ENCODE results near the gene CCIN. TPM values are rescaled to one million over a fixed set of nuclear protein-coding genes. Genes with fewer than 3 reads are reported as not detected.

CCIN gene
- polyA plus RNA-seq, 1 of the 3 experiments (the other 2 are of a cell fraction): 0.54 TPM

- TF ChIP-seq MXI1 (IDR thresholded peaks at IDR 0.05; ENCODE audit: low read depth, low read length) (no peak), IRF3 (IDR thresholded peaks at IDR 0.05; ENCODE audit: low read depth, low read length) (no peak), REST (IDR thresholded peaks at IDR 0.05; ENCODE audit: low read depth, low read length) (no peak), POLR2AphosphoS5 (IDR thresholded peaks at IDR 0.05; ENCODE audit: low read depth, low read length) (no peak)
These were observed 4.7 kb downstream of the CCIN start (continued) for GRCh38 chr9:36173861-36174260.

GRCh38 chr9:36174271-36174670, 5.1 kb downstream of the CCIN start:
- H3K79me2 ChIP-seq (ENCODE audit: insufficient read depth): no peaks in the 10 kb centered on the region
- CTCF ChIA-PET: interaction anchor here (0.6 to 1.7 kb wide), 2 partner anchors 34 to 1576 kb away, joined by 3 to 4 read pairs; no protein-coding TSS in a partner anchor
- 95% methylated on average over 4 of the region's 7 CpGs for WGBS (ENCODE audit: low lambda C conversion rate)
- TF ChIP-seq REST (IDR thresholded peaks at IDR 0.05; ENCODE audit: low read depth, low read length) (no peak), NFIC (IDR thresholded peaks at IDR 0.05; ENCODE audit: borderline replicate concordance) (no peak), JUND (IDR thresholded peaks at IDR 0.05) (no peak), RXRA (IDR thresholded peaks at IDR 0.05; ENCODE audit: borderline replicate concordance, low read depth) (no peak), FOSL2 (IDR thresholded peaks at IDR 0.05; ENCODE audit: borderline replicate concordance, low read depth) (no peak), CHD2 (IDR thresholded peaks at IDR 0.05; ENCODE audit: low read length, partially characterized antibody) (no peak), EZH2phosphoT487 (IDR thresholded peaks at IDR 0.05; ENCODE audit: borderline replicate concordance, low read depth) (no peak), PBX3 (IDR thresholded peaks at IDR 0.05) (no peak), TCF12 (IDR thresholded peaks at IDR 0.05) (no peak), MEF2A (IDR thresholded peaks at IDR 0.05; ENCODE audit: borderline replicate concordance, low read depth) (no peak), GABPA (IDR thresholded peaks at IDR 0.05; ENCODE audit: low read depth) (no peak), CTCF (IDR thresholded peaks at IDR 0.05) (no peak), FOXJ3 (CRISPR knock-in tag; IDR thresholded peaks at IDR 0.05) (no peak), ZBTB33 (IDR thresholded peaks at IDR 0.05; ENCODE audit: borderline replicate concordance, low read depth) (no peak), SMC3 (IDR thresholded peaks at IDR 0.05; ENCODE audit: low read depth, low read length) (no peak)

More at GRCh38 chr9:36174271-36174670, 5.1 kb downstream of the CCIN start:
- Histone ChIP-seq H3K36me3 (replicated peaks in 1 of 2; ENCODE audit: control insufficient read depth in 1 of 2, insufficient read depth in 2 of 2, low read length in 1 of 2) (no peaks in the 10 kb centered on the region), H3K4me2 (no peak overlapping the region), H2AFZ (ENCODE audit: low read depth) (no peak overlapping the region), H3F3A (replicated peaks; ENCODE audit: insufficient read depth) (no peaks in the 10 kb centered on the region), H3K9me2 (no peaks in the 10 kb centered on the region), H3K4me3 (ENCODE audit: low read depth in 2 of 2, low read length in 1 of 2) (no peak overlapping the region), H3K9me3 (no peaks in the 10 kb centered on the region), H3K4me1 (ENCODE audit: control insufficient read depth in 1 of 2, insufficient read depth in 2 of 2, low read depth in 1 of 2, low read length in 1 of 2) (no peaks in the 10 kb centered on the region), H3K27me3 (ENCODE audit: insufficient read depth) (no peaks in the 10 kb centered on the region), H4K20me1 (ENCODE audit: insufficient read depth) (no peaks in the 10 kb centered on the region), H3K27ac (ENCODE audit: low read depth in 2 of 2, low read length in 1 of 2) (no peak overlapping the region), H3K9ac (no peak overlapping the region)
- POLR2A ChIA-PET: interaction anchor here (1.0 kb wide), 1 partner anchor 16 kb away, joined by 3 read pairs; the partner anchor contains the start of gene CLTA
- no peak for DNase-seq

Data from SK-N-SH (cell line).